K562 (cell line): Measurements from ENCODE around the gene SYNGR3. TPM values are rescaled to one million over a fixed set of nuclear protein-coding genes. Genes with fewer than 3 reads are reported as not detected.

ENCODE experiments used
- ATAC-seq: fragments of 200-7000 bp; cut with Tn5 transposase; 3 replicates; pipeline ENCODE4 v1.9.1; 2020; ENCODE audit warnings: moderate library complexity
- BruUV-seq: library from RNA; stranded (reverse); fragments of 400-500 nt; replicated peaks from 2 replicates; lab custom pipeline; 2021; lab: Mats Ljungman, UMichigan
- CTCF ChIA-PET: fragments of 300-600 bp; formaldehyde crosslinking; extraction: SDS; loops from one replicate; lab custom pipeline; 2021; ENCODE audit warnings: low intra/inter-chr PET ratio; lab: Yijun Ruan, JAX
- POLR2A ChIA-PET: fragments of 300-600, 350-650 bp; sonication (Branson Sonifier 250); formaldehyde crosslinking; extraction: SDS; loops from one replicate; lab custom pipeline; 2021; ENCODE audit warnings: antibody characterized with exemption, inconsistent platforms; lab: Yijun Ruan, JAX
- DNase-seq, 4 experiments: peaks; one replicate each; pipeline versions ENCODE4 v3.0.0 to v3.0.0-alpha.2; 2011 to 2018; ENCODE audit warnings: low spot score in 3 of 4, mixed read lengths in 3 of 4; ENCODE audit errors: extremely low read depth in 1 of 4
- FAIRE-seq: peaks from 2 replicates; lab custom pipeline; 2011; peaks lifted over from hg19 to GRCh38; lab: Jason Lieb, UNC
- H2AFZ ChIP-seq: 2 replicates; pipeline ENCODE4 v1.6.0; 2011; ENCODE audit warnings: low read depth, low read length, control low read depth, inconsistent platforms
- H3K27ac ChIP-seq: fragments of 200-600 bp; 3 replicates; pipeline ENCODE4 v1.8.0; 2011; ENCODE audit warnings: low read depth, mild to moderate bottlenecking, control low read depth, inconsistent platforms, low read length, moderate library complexity, mixed read lengths; ENCODE audit errors: extremely low read depth
- H3K27me3 ChIP-seq, 2 experiments: fragments of 300-600 bp in 1 of 2; 2 replicates in 1 of 2; 3 replicates in 1 of 2; pipeline versions ENCODE4 v1.6.0 to v1.8.0; 2011; ENCODE audit warnings: inconsistent platforms in 2 of 2, low read length in 2 of 2, mild to moderate bottlenecking in 1 of 2, mixed read lengths in 1 of 2, moderate library complexity in 1 of 2; ENCODE audit not compliant: control insufficient read depth in 2 of 2, insufficient read depth in 2 of 2
- H3K36me3 ChIP-seq: fragments of 300-600 bp; 3 replicates; pipeline ENCODE4 v1.8.0; 2011; ENCODE audit warnings: mild to moderate bottlenecking, low read length, inconsistent platforms; ENCODE audit not compliant: control insufficient read depth, insufficient read depth
- H3K4me1 ChIP-seq, 2 experiments: fragments of 200-600 bp in 1 of 2; replicated peaks in 1 of 2; 2 replicates in 1 of 2; 3 replicates in 1 of 2; pipeline versions ENCODE4 v1.5.1 to v1.8.0; 2011; ENCODE audit warnings: inconsistent platforms in 2 of 2, low read length in 2 of 2, mild to moderate bottlenecking in 1 of 2, mixed read lengths in 1 of 2, moderate library complexity in 1 of 2; ENCODE audit not compliant: control insufficient read depth in 2 of 2, insufficient read depth in 2 of 2
- H3K4me2 ChIP-seq: 2 replicates; pipeline ENCODE4 v1.6.1; 2011; ENCODE audit warnings: low read length, control low read depth, inconsistent platforms, mixed read lengths; ENCODE audit not compliant: insufficient read depth
- H3K4me3 ChIP-seq: fragments of 200-600 bp; sonication (generic), shearing (Covaris generic); 2 replicates; pipeline ENCODE4 v1.5.1; 2016; ENCODE audit warnings: control low read depth, inconsistent platforms
- H3K79me2 ChIP-seq: fragments of 200-600 bp; 3 replicates; pipeline ENCODE4 v1.8.0; 2011; ENCODE audit warnings: low read length, inconsistent platforms; ENCODE audit not compliant: control insufficient read depth, insufficient read depth
- H3K9ac ChIP-seq, 2 experiments: 2 replicates each; pipeline versions ENCODE4 v1.6.0 to v1.6.1; 2011; ENCODE audit warnings: low read depth in 2 of 2, low read length in 2 of 2, control low read depth in 1 of 2, inconsistent platforms in 1 of 2, mild to moderate bottlenecking in 1 of 2, mixed read lengths in 1 of 2; ENCODE audit not compliant: insufficient read depth in 1 of 2
- H3K9me1 ChIP-seq: one replicate; pipeline ENCODE4 v1.6.0; 2011; ENCODE audit warnings: inconsistent platforms, mild to moderate bottlenecking, low read length, moderate library complexity; ENCODE audit not compliant: control insufficient read depth, insufficient read depth
- H3K9me3 ChIP-seq: replicated peaks from 2 replicates; pipeline ENCODE4 v1.5.1; 2011; ENCODE audit warnings: low read depth, low read length, inconsistent platforms; ENCODE audit not compliant: control insufficient read depth, insufficient read depth
- H4K20me1 ChIP-seq: replicated peaks from 2 replicates; pipeline ENCODE4 v1.6.1; 2011; ENCODE audit warnings: low read length, inconsistent platforms, mixed read lengths; ENCODE audit not compliant: control insufficient read depth, insufficient read depth
- ARID3B ChIP-seq: fragments of 250-450 bp; sonication (Bioruptor Pico); IDR thresholded peaks from 2 replicates; pipeline ENCODE4 v1.4.0; 2020; ENCODE audit warnings: borderline replicate concordance
- CBX1 ChIP-seq: sonication (generic); IDR thresholded peaks from 2 replicates; pipeline ENCODE4 v1.6.1; 2016; ENCODE audit warnings: antibody characterized with exemption, low read depth, mild to moderate bottlenecking
- CHD4 ChIP-seq: fragments of 200-600 bp; sonication (generic); IDR thresholded peaks from 3 replicates; pipeline ENCODE4 v1.6.1; 2012; ENCODE audit warnings: low read depth, mild to moderate bottlenecking, mixed read lengths, low read length, inconsistent platforms; ENCODE audit not compliant: insufficient read depth, insufficient replicate concordance, poor library complexity, severe bottlenecking
- E2F4 ChIP-seq: sonication (generic); formaldehyde crosslinking; IDR thresholded peaks from 2 replicates; pipeline ENCODE4 v1.8.0; 2022; ENCODE audit warnings: mild to moderate bottlenecking, low read depth, missing genetic modification reagents
- EP300 ChIP-seq: IDR thresholded peaks from 2 replicates; pipeline ENCODE4 v1.6.1; 2012; ENCODE audit warnings: low read length, improper control_type of control experiment
- FIP1L1 ChIP-seq: fragments of 200-400 bp; formaldehyde crosslinking; IDR thresholded peaks from 2 replicates; pipeline ENCODE4 v1.6.1; 2018; ENCODE audit warnings: mild to moderate bottlenecking, low read depth, low read length; ENCODE audit not compliant: poor library complexity, severe bottlenecking
- POLR2AphosphoS2 ChIP-seq: IDR thresholded peaks from 2 replicates; pipeline ENCODE4 v1.6.1; 2012; ENCODE audit warnings: low read length, improper control_type of control experiment
- TEAD2 ChIP-seq: fragments of 450-650 bp; IDR thresholded peaks from 2 replicates; pipeline ENCODE4 v1.6.1; 2016; ENCODE audit warnings: missing genetic modification characterization, control low read depth, missing compliant biosample characterization
- YY1 ChIP-seq, 3 experiments: IDR thresholded peaks; 2 replicates each; pipeline ENCODE4 v1.6.1; 2011; ENCODE audit warnings: low read length in 2 of 3, mild to moderate bottlenecking in 2 of 3, moderate library complexity in 2 of 3, borderline replicate concordance in 1 of 3, control low read depth in 1 of 3, low read depth in 1 of 3; ENCODE audit not compliant: insufficient read depth in 3 of 3, insufficient replicate concordance in 2 of 3, control insufficient read depth in 1 of 3, insufficient read length in 1 of 3; ENCODE audit errors: extremely low read depth in 1 of 3
- ZBTB9 ChIP-seq: fragments of 450-650 bp; formaldehyde crosslinking; IDR thresholded peaks from 2 replicates; pipeline ENCODE4 v1.4.0; 2020; ENCODE audit warnings: mild to moderate bottlenecking, moderate library complexity
- ZNF583 ChIP-seq: fragments of 250-450 bp; sonication (Bioruptor Pico); IDR thresholded peaks from 2 replicates; pipeline ENCODE4 v1.4.0; 2020
- ZNF639 ChIP-seq, 2 experiments: fragments of 200-800 bp in 1 of 2; sonication (Bioruptor generic) in 1 of 2; sonication (generic) in 1 of 2; formaldehyde crosslinking in 1 of 2; IDR thresholded peaks in 1 of 2; conservative IDR thresholded peaks in 1 of 2; 2 replicates each; pipeline versions ENCODE4 v1.5.0 to v1.6.1; 2016 to 2020; ENCODE audit warnings: missing compliant biosample characterization in 1 of 2, missing genetic modification characterization in 1 of 2, missing genetic modification reagents in 1 of 2
- WGBS: fragments of 100-300 bp; shearing (Covaris generic); methylation state at CpG from one replicate; pipeline ENCODE4 v1.1.6; 2016; ENCODE audit warnings: low coverage, mixed read lengths; ENCODE audit not compliant: insufficient coverage; ENCODE audit errors: missing lambda C conversion rate; 5-methylcytosine and 5-hydroxymethylcytosine counted together
- in situ Hi-C: fragments of 300-500 bp; cut with MboI; formaldehyde crosslinking; loops from 4 replicates; pipeline ENCODE4 v1.15.0; 2018; ENCODE audit warnings: inconsistent platforms, mixed read lengths
- intact Hi-C: fragments of 100-400 bp; cut with micrococcal nuclease; formaldehyde crosslinking; loops from 2 replicates; pipeline ENCODE4 v1.14.2; 2022
- polyA plus RNA-seq, 8 experiments: library from polyadenylated mRNA; depleted of rRNA in 4 of 8; stranded (reverse) in 5 of 8; unstranded in 3 of 8; fragments of >200 nt; fragmentation: Nextera tagmentation in 2 of 8; fragmentation: Illumina TruSeq in 1 of 8; extraction: Ambion mirVana in 2 of 8; extraction: Trizol in 1 of 8; gene quantifications; 2 replicates each; pipeline versions ENCODE4 v1.2.1 to v1.2.3, GENCODE V29; 2011 to 2014; ENCODE audit warnings: inconsistent platforms in 1 of 8, missing spikeins in 1 of 8
- total RNA-seq, 7 experiments: library from RNA; depleted of rRNA in 6 of 7; stranded (reverse); fragments of >200 nt in 6 of 7; fragmentation: Illumina TruSeq in 2 of 7; extraction: Trizol in 2 of 7; gene quantifications; 2 replicates each; pipeline versions ENCODE4 v1.2.1 to v1.2.3, GENCODE V29; 2011 to 2021; ENCODE audit warnings: low replicate concordance in 1 of 7

The SYNGR3 gene
- total and polyA plus RNA-seq, 9 of the 15 experiments (the other 6 are each of a cell fraction or from before 2014, with no cell fraction given): 3.7 to 69.2 (median 36.3) TPM

- TF ChIP-seq ZNF639 (CRISPR knock-in tag; conservative IDR thresholded peaks at IDR 0.05 in 1 of 2, IDR thresholded peaks at IDR 0.05 in 1 of 2) (no peak), POLR2AphosphoS2 (no peak), FIP1L1 (no peak), YY1 (IDR thresholded peaks at IDR 0.05; ENCODE audit: borderline replicate concordance in 1 of 3, control insufficient read depth in 1 of 3, extremely low read depth in 1 of 3, insufficient read depth in 3 of 3, insufficient read length in 1 of 3, insufficient replicate concordance in 2 of 3, low read depth in 1 of 3, low read length in 2 of 3) (no peak), CHD4 (no peak)
These were observed 1.8 kb downstream of the SYNGR3 start (continued) for GRCh38 chr16:1991588-1991947.

- Histone ChIP-seq H4K20me1 (no peaks in the 10 kb centered on the region; the same call in 1 of the 2 replicates), H3K27me3 (no peaks in the 10 kb centered on the region), H3K79me2 (peaks cover 31% of the 10 kb centered on the region), H3K9me1 (no peaks in the 10 kb centered on the region), H3K27ac (peak overlapping the region; percentile 94), H3K9ac (peak overlapping the region; percentile 80 to 96), H3K9me3 (no peaks in the 10 kb centered on the region), H2AFZ (peak overlapping the region; percentile 95), H3K4me1 (peaks cover 29 to 56% of the 10 kb centered on the region in 2 experiments), H3K36me3 (peaks cover 22% of the 10 kb centered on the region; the same call in 2 of the 3 replicates), H3K4me3 (peak overlapping the region; percentile 64), H3K4me2 (peak overlapping the region; percentile 87)
- FAIRE-seq (peak; percentile 86), DNase-seq (peak; percentile 97 to 99 (median 97)), ATAC-seq (peak; percentile 82)
- ChIA-PET POLR2A (interaction anchor here (0.5 to 5.5 kb wide), 7 partner anchors 12 to 436 kb away, joined by 3 to 50 read pairs (median 3); partner anchors contain the start of genes RNF151 and RPS2), CTCF (no interaction called here)
- 2% methylated on average over 33 of the region's 96 CpGs for WGBS
- intact Hi-C loops: loop anchor here (2.0 kb wide), 1 partner anchor 17 kb away; the partner anchor contains the start of gene ZNF598
- BruUV-seq: no TSS peak
- in situ Hi-C loops: no loop called here
- TF ChIP-seq ZNF583 (CRISPR knock-in tag): no peak
- 0 out of 2 replicates have a peak, but pooled peaks have one; percentile 41 for TF ChIP-seq E2F4 (CRISPR knock-in tag)
- peak; percentile 35; the same call in 1 of the 2 replicates for TF ChIP-seq ZBTB9 (CRISPR knock-in tag)
- TF ChIP-seq ARID3B (CRISPR knock-in tag): no peak
- TF ChIP-seq EP300: no peak
- no peak for TF ChIP-seq TEAD2 (tag)
- TF ChIP-seq CBX1: 0 out of 2 replicates have a peak, but pooled peaks have one; percentile 50
These were observed 2.4 kb downstream of the SYNGR3 start for GRCh38 chr16:1991948-1992703.
